SJSA1 (cell line): ENCODE data around the gene SEC61B. TPM values are rescaled to one million over a fixed set of nuclear protein-coding genes. Genes with fewer than 3 reads are reported as not detected.

Experiments
- DNase-seq, 2 experiments: peaks; one replicate each; pipeline ENCODE4 v3.0.0-alpha.2; 2015 to 2020; ENCODE audit warnings: low spot score in 2 of 2, low read depth in 1 of 2
- H3K27ac ChIP-seq: fragments of 250-450 bp; sonication (Bioruptor Pico); 2 replicates; pipeline ENCODE4 v1.5.1; 2020; ENCODE audit warnings: mild to moderate bottlenecking, moderate library complexity
- H3K27me3 ChIP-seq: fragments of 250-450 bp; sonication (Bioruptor Pico); replicated peaks from 2 replicates; pipeline ENCODE4 v1.5.1; 2020; ENCODE audit warnings: mild to moderate bottlenecking, moderate library complexity
- H3K36me3 ChIP-seq: fragments of 250-450 bp; sonication (Bioruptor Pico); 2 replicates; pipeline ENCODE4 v1.5.1; 2020; ENCODE audit warnings: mild to moderate bottlenecking
- H3K4me1 ChIP-seq: fragments of 250-450 bp; sonication (Bioruptor Pico); replicated peaks from 2 replicates; pipeline ENCODE4 v1.6.1; 2021; ENCODE audit warnings: mild to moderate bottlenecking
- H3K4me3 ChIP-seq: fragments of 250-450 bp; sonication (Bioruptor Pico); 2 replicates; pipeline ENCODE4 v1.5.1; 2020; ENCODE audit warnings: mild to moderate bottlenecking
- H3K9me3 ChIP-seq: fragments of 250-450 bp; sonication (Bioruptor Pico); replicated peaks from 2 replicates; pipeline ENCODE4 v1.5.1; 2020; ENCODE audit warnings: mild to moderate bottlenecking
- total RNA-seq: library from RNA; depleted of rRNA; stranded (reverse); fragments of >200 nt; shearing (Covaris generic); gene quantifications from 2 replicates; pipeline ENCODE4 v1.2.3, GENCODE V29; 2014

Gene SEC61B
- total RNA-seq, 1 experiment from 2014 or later: 164 TPM

- H3K36me3 ChIP-seq: no peaks in the 10 kb centered on the region
- H3K4me3 ChIP-seq: no peak overlapping the region
- no peaks in the 10 kb centered on the region for H3K27me3 ChIP-seq
- no peak overlapping the region for H3K27ac ChIP-seq
- H3K9me3 ChIP-seq: no peaks in the 10 kb centered on the region
- peaks cover 4% of the 10 kb centered on the region; the same call in 1 of the 2 replicates for H3K4me1 ChIP-seq
- DNase-seq: no peak
These were observed 20.5 kb upstream of the SEC61B start for GRCh38 chr9:99201603-99202002.

- H3K27me3 ChIP-seq: no peaks in the 10 kb centered on the region
- DNase-seq: no peak
- no peak overlapping the region for H3K4me3 ChIP-seq
- no peaks in the 10 kb centered on the region for H3K4me1 ChIP-seq
- H3K36me3 ChIP-seq: peaks cover 6% of the 10 kb centered on the region; the same call in 1 of the 2 replicates
- H3K27ac ChIP-seq: no peak overlapping the region
- 0 out of 2 replicates have a peak, but pooled peaks cover 4% of the 10 kb centered on the region for H3K9me3 ChIP-seq
These were observed 11.5 kb upstream of the SEC61B start for GRCh38 chr9:99210572-99210971.

GRCh38 chr9:99211746-99212145 is 10.3 kb upstream of the SEC61B start:
- no peaks in the 10 kb centered on the region for H3K27me3 ChIP-seq
- H3K4me3 ChIP-seq: no peak overlapping the region
- no peaks in the 10 kb centered on the region for H3K4me1 ChIP-seq
- DNase-seq: no peak
- H3K9me3 ChIP-seq: 0 out of 2 replicates have a peak, but pooled peaks cover 4% of the 10 kb centered on the region
- H3K36me3 ChIP-seq: peaks cover 14% of the 10 kb centered on the region; the same call in 1 of the 2 replicates
- no peak overlapping the region for H3K27ac ChIP-seq

- Histone ChIP-seq H3K27me3 (no peaks in the 10 kb centered on the region), H3K4me1 (no peaks in the 10 kb centered on the region), H3K9me3 (0 out of 2 replicates have a peak, but pooled peaks cover 4% of the 10 kb centered on the region), H3K36me3 (peaks cover 24% of the 10 kb centered on the region), H3K27ac (no peak overlapping the region), H3K4me3 (no peak overlapping the region)
- DNase-seq: no peak
These were observed 8.9 kb upstream of the SEC61B start for GRCh38 chr9:99213197-99213596.

GRCh38 chr9:99216073-99216472 is 6.0 kb upstream of the SEC61B start:
- H3K9me3 ChIP-seq: 0 out of 2 replicates have a peak, but pooled peaks cover 3% of the 10 kb centered on the region

GRCh38 chr9:99220011-99220410 is 2.1 kb upstream of the SEC61B start:
- DNase-seq: no peak
- Histone ChIP-seq H3K27me3 (no peaks in the 10 kb centered on the region), H3K9me3 (no peaks in the 10 kb centered on the region), H3K4me1 (peaks cover 5% of the 10 kb centered on the region; the same call in 1 of the 2 replicates), H3K27ac (no peak overlapping the region), H3K36me3 (peaks cover 65% of the 10 kb centered on the region), H3K4me3 (no peak overlapping the region)

More at GRCh38 chr9:99216073-99216472, 6.0 kb upstream of the SEC61B start:
- H3K27ac ChIP-seq: no peak overlapping the region
- H3K27me3 ChIP-seq: no peaks in the 10 kb centered on the region
- no peaks in the 10 kb centered on the region for H3K4me1 ChIP-seq
- no peak overlapping the region for H3K4me3 ChIP-seq
- H3K36me3 ChIP-seq: peaks cover 39% of the 10 kb centered on the region
- no peak for DNase-seq

- Histone ChIP-seq H3K4me3 (peak overlapping the region; percentile 84), H3K27me3 (no peaks in the 10 kb centered on the region), H3K27ac (peak overlapping the region; percentile 99), H3K36me3 (peaks cover 64% of the 10 kb centered on the region), H3K4me1 (peaks cover 5% of the 10 kb centered on the region; the same call in 1 of the 2 replicates), H3K9me3 (no peaks in the 10 kb centered on the region)
- DNase-seq: no peak
These were observed 839 bp upstream of the SEC61B start for GRCh38 chr9:99221266-99221620.

GRCh38 chr9:99222416-99223270 is 561 bp downstream of the SEC61B start:
- H3K9me3 ChIP-seq: no peaks in the 10 kb centered on the region
- peak in 1 of 2 experiments; percentile 4 for DNase-seq
- H3K4me3 ChIP-seq: peak overlapping the region; percentile 84
- H3K27ac ChIP-seq: peak overlapping the region; percentile 99
- H3K27me3 ChIP-seq: no peaks in the 10 kb centered on the region
- peaks cover 55% of the 10 kb centered on the region for H3K36me3 ChIP-seq
- H3K4me1 ChIP-seq: peaks cover 5% of the 10 kb centered on the region; the same call in 1 of the 2 replicates

- H3K27me3 ChIP-seq: no peaks in the 10 kb centered on the region
- H3K27ac ChIP-seq: no peak overlapping the region
- no peaks in the 10 kb centered on the region for H3K9me3 ChIP-seq
- DNase-seq: no peak
- H3K4me3 ChIP-seq: no peak overlapping the region
- H3K4me1 ChIP-seq: peaks cover 5% of the 10 kb centered on the region; the same call in 1 of the 2 replicates
- H3K36me3 ChIP-seq: peaks cover 60% of the 10 kb centered on the region
These were observed 2.4 kb downstream of the SEC61B start for GRCh38 chr9:99224445-99224844.

GRCh38 chr9:99226054-99226453 is 4.0 kb downstream of the SEC61B start:
- Histone ChIP-seq H3K27ac (no peak overlapping the region), H3K9me3 (no peaks in the 10 kb centered on the region), H3K4me3 (no peak overlapping the region), H3K36me3 (peaks cover 68% of the 10 kb centered on the region), H3K4me1 (peaks cover 5% of the 10 kb centered on the region; the same call in 1 of the 2 replicates), H3K27me3 (no peaks in the 10 kb centered on the region)
- no peak for DNase-seq

GRCh38 chr9:99230206-99230605 is 8.1 kb downstream of the SEC61B start:
- Histone ChIP-seq H3K27me3 (no peaks in the 10 kb centered on the region), H3K4me1 (no peaks in the 10 kb centered on the region), H3K36me3 (peaks cover 61% of the 10 kb centered on the region), H3K27ac (no peak overlapping the region), H3K4me3 (no peak overlapping the region), H3K9me3 (no peaks in the 10 kb centered on the region)
- DNase-seq: no peak

- H3K9me3 ChIP-seq: no peaks in the 10 kb centered on the region
- H3K4me1 ChIP-seq: no peaks in the 10 kb centered on the region
- DNase-seq: no peak
- no peak overlapping the region for H3K27ac ChIP-seq
- H3K4me3 ChIP-seq: no peak overlapping the region
- H3K36me3 ChIP-seq: peaks cover 53% of the 10 kb centered on the region
- no peaks in the 10 kb centered on the region for H3K27me3 ChIP-seq
These were observed 9.6 kb downstream of the SEC61B start for GRCh38 chr9:99231711-99232110.

- H3K9me3 ChIP-seq: no peaks in the 10 kb centered on the region
- H3K4me1 ChIP-seq: no peaks in the 10 kb centered on the region
- H3K27ac ChIP-seq: no peak overlapping the region
- no peak for DNase-seq
- H3K27me3 ChIP-seq: no peaks in the 10 kb centered on the region
- no peak overlapping the region for H3K4me3 ChIP-seq
- peaks cover 36% of the 10 kb centered on the region for H3K36me3 ChIP-seq
These were observed 12.5 kb downstream of the SEC61B start for GRCh38 chr9:99234618-99235017.

- no peak for DNase-seq
- H3K27ac ChIP-seq: no peak overlapping the region
- no peak overlapping the region for H3K4me3 ChIP-seq
- H3K27me3 ChIP-seq: no peaks in the 10 kb centered on the region
- H3K36me3 ChIP-seq: peaks cover 31% of the 10 kb centered on the region
- H3K4me1 ChIP-seq: no peaks in the 10 kb centered on the region
- H3K9me3 ChIP-seq: no peaks in the 10 kb centered on the region
These were observed 13.0 kb downstream of the SEC61B start for GRCh38 chr9:99235069-99235468.
